Heart right ventricle (tissue), 12 donors: ENCODE measurements around the gene KPNA6. TPM values are rescaled to one million over a fixed set of nuclear protein-coding genes. Genes with fewer than 3 reads are reported as not detected.

Experiments
- microRNA-seq, 2 donors: library from miRNA; unstranded; fragments of <30 nt; microRNA quantifications; one replicate each; pipeline ENCODE4 v1.2.0, GENCODE V29; 2021
- polyA plus RNA-seq, 2 donors: library from polyadenylated mRNA; stranded (reverse); fragments of 200-250 nt; gene quantifications; one replicate each; pipeline ENCODE4 v1.2.3, GENCODE V29; 2013
- total RNA-seq, 10 donors: library from RNA; stranded (reverse); fragmentation: NEBNext Ultra II Directional in 3 of 10; extraction: Animal tissue kit (Norgen Biotek cat#: 25700) in 3 of 10; gene quantifications; one replicate each; pipeline versions ENCODE4 v1.2.1 to v1.2.4, GENCODE V29; 2021 to 2023
- donor health status: ischemic (EF 13 %, LVEDD 7.1; RV severe dilation, severe dysfunction).
- donor health status: healthy with polysubstance abuse.
- donor health status: DM: no; HTN: yes; CAD: no.
- donor health status: DM: no; HTN: no; CAD: no.
- donor health status: ischemic (EF 25% LVEDD 6.9; RV normal size, moderate dysfunction).
- donor health status: ischemic (EF 25% LVEDD 5.7; RV mildly dilated, moderate dysfunction).
- donor health status: healthy.
- donor health status: nonischemic (EF 11% LVEDD 7.7; RV severe dilation, severe dysfunction).
- donor health status: DM: yes; HTN: yes; CAD: no.
- donor health status: PGD.
- donor health status: ischemic (EF 29% LVEDD 5.4; RV normal size, mild dysfunction).
- donor health status: nonischemic (EF 23%, LVEDD 6.1; RV moderate dilation, normal function).

KPNA6 gene
- total and polyA plus RNA-seq, 12 donors, result 10.2 to 92.5 (median 81.7) TPM

Small RNA genes lying within 50 kb of the gene (microRNA-seq; reads per million reads assigned to microRNA genes)
- 0 reads per million in 2 donors for gene MIR5585

Other genes with a start within 250 kb of the KPNA6 start
- 100 to 1,000 TPM; 206 to 506 (median 236) TPM for gene PTP4A2, start 169.7 kb upstream of the KPNA6 start, total RNA-seq
- 100 to 1,000 TPM in 1 of 2 donors, 10 to 100 TPM in 1; 49.5 to 154 TPM for gene PTP4A2, start 169.7 kb upstream of the KPNA6 start, polyA plus RNA-seq
- gene KHDRBS1, start 94.2 kb upstream of the KPNA6 start, total RNA-seq, result 10 to 100 TPM; 64.6 to 78.3 (median 67.1) TPM
- gene KHDRBS1, start 94.2 kb upstream of the KPNA6 start, polyA plus RNA-seq, result 10 to 100 TPM; 33.2 to 41.2 TPM
- gene TMEM39B, start 35.1 kb upstream of the KPNA6 start, total RNA-seq, result 10 to 100 TPM in 1 of 10 donors, 1 to 10 TPM in 9; 4.8 to 15.5 (median 6.5) TPM
- gene TMEM39B, start 35.1 kb upstream of the KPNA6 start, polyA plus RNA-seq, result 1 to 10 TPM; 7.2 to 7.5 TPM
- gene TXLNA, start 71.6 kb downstream of the KPNA6 start, total RNA-seq, result 10 to 100 TPM; 13.7 to 28.9 (median 17.3) TPM
- 10 to 100 TPM in 1 of 2 donors, 1 to 10 TPM in 1; 7.5 to 11.7 TPM for gene TXLNA, start 71.6 kb downstream of the KPNA6 start, polyA plus RNA-seq
- 10 to 100 TPM; 11.8 to 25.5 (median 16.3) TPM for gene CCDC28B, start 92.5 kb downstream of the KPNA6 start, total RNA-seq
- 10 to 100 TPM; 21.3 to 42.7 TPM for gene CCDC28B, start 92.5 kb downstream of the KPNA6 start, polyA plus RNA-seq
- gene IQCC, start 97.6 kb downstream of the KPNA6 start, total RNA-seq, result 1 to 10 TPM in 4 of 10 donors, under 1 TPM in 6; 0.34 to 1.2 (median 0.90) TPM
- 1 to 10 TPM in 1 of 2 donors, under 1 TPM in 1; 0.87 to 2.0 TPM for gene IQCC, start 97.6 kb downstream of the KPNA6 start, polyA plus RNA-seq
- gene DCDC2B, start 101.0 kb downstream of the KPNA6 start, total RNA-seq, result not detected
- not detected for gene DCDC2B, start 101.0 kb downstream of the KPNA6 start, polyA plus RNA-seq
- gene TMEM234, start 114.3 kb downstream of the KPNA6 start, total RNA-seq, result 10 to 100 TPM in 6 of 10 donors, 1 to 10 TPM in 4; 8.1 to 12.8 (median 11.1) TPM
- gene TMEM234, start 114.3 kb downstream of the KPNA6 start, polyA plus RNA-seq, result 10 to 100 TPM; 14.9 to 19.6 TPM
- 100 to 1,000 TPM in 7 of 10 donors, 10 to 100 TPM in 3; 90.3 to 138 (median 103) TPM for gene EIF3I, start 114.4 kb downstream of the KPNA6 start, total RNA-seq
- gene EIF3I, start 114.4 kb downstream of the KPNA6 start, polyA plus RNA-seq, result 100 to 1,000 TPM; 140 to 342 TPM
- gene FAM167B, start 139.2 kb downstream of the KPNA6 start, total RNA-seq, result 10 to 100 TPM in 1 of 10 donors, 1 to 10 TPM in 9; 1.0 to 12.5 (median 3.9) TPM
- gene FAM167B, start 139.2 kb downstream of the KPNA6 start, polyA plus RNA-seq, result 10 to 100 TPM; 13.5 to 17.3 TPM
- gene LCK, start 143.2 kb downstream of the KPNA6 start, total RNA-seq, result 1 to 10 TPM in 4 of 10 donors, under 1 TPM in 6; 0.25 to 7.1 (median 0.86) TPM
- gene LCK, start 143.2 kb downstream of the KPNA6 start, polyA plus RNA-seq, result under 1 TPM; 0.29 to 0.39 TPM
- gene HDAC1, start 184.0 kb downstream of the KPNA6 start, total RNA-seq, result 10 to 100 TPM; 27.5 to 43.5 (median 33.0) TPM
- gene HDAC1, start 184.0 kb downstream of the KPNA6 start, polyA plus RNA-seq, result 10 to 100 TPM; 29.6 to 33.9 TPM
- 10 to 100 TPM in 8 of 10 donors, 1 to 10 TPM in 2; 6.3 to 27.4 (median 13.2) TPM for gene MARCKSL1, start 228.2 kb downstream of the KPNA6 start, total RNA-seq
- gene MARCKSL1, start 228.2 kb downstream of the KPNA6 start, polyA plus RNA-seq, result 10 to 100 TPM; 21.1 to 61.1 TPM